A673 (cell line): Measurements from ENCODE around the gene CREB3L4.

Experiments used
- EZH2 ChIP-seq: fragments of 200-600 bp; sonication (generic); IDR thresholded peaks from 2 replicates; pipeline ENCODE4 v1.6.1; 2017; ENCODE audit warnings: borderline replicate concordance, low read depth, mild to moderate bottlenecking, mixed read lengths, antibody characterized with exemption, low read length; ENCODE audit not compliant: poor library complexity, severe bottlenecking
- TF ChIP-seq, protein P1 (sequence below): fragments of 300-800, 200-600 bp; sonication (generic); conservative IDR thresholded peaks from 2 replicates; pipeline ENCODE4 v1.5.1; 2017; ENCODE audit warnings: low read depth, mild to moderate bottlenecking, antibody characterized with exemption, low read length, moderate library complexity, mixed read lengths

DNA sequence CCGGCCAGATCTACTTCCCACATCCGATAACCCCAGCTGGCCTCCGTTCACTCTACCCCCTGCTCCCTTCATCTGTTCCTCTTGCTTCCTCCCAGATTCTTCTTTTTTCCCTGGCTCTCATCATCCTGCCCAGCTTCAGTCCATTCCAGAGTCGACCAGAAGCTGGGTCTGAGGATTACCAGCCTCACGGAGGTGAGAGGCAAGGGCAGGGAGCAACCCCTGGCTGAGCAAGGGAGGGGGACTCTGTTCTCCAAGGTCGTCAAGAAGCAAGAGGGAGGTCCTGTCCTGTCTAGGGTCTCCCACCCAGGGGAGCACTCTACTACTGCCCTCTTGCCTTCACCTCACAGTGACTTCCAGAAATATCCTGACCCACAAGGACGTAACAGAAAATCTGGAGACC, 5.8 kb downstream of the CREB3L4 start:
- TF ChIP-seq, protein P1, sequence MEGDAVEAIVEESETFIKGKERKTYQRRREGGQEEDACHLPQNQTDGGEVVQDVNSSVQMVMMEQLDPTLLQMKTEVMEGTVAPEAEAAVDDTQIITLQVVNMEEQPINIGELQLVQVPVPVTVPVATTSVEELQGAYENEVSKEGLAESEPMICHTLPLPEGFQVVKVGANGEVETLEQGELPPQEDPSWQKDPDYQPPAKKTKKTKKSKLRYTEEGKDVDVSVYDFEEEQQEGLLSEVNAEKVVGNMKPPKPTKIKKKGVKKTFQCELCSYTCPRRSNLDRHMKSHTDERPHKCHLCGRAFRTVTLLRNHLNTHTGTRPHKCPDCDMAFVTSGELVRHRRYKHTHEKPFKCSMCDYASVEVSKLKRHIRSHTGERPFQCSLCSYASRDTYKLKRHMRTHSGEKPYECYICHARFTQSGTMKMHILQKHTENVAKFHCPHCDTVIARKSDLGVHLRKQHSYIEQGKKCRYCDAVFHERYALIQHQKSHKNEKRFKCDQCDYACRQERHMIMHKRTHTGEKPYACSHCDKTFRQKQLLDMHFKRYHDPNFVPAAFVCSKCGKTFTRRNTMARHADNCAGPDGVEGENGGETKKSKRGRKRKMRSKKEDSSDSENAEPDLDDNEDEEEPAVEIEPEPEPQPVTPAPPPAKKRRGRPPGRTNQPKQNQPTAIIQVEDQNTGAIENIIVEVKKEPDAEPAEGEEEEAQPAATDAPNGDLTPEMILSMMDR = no peak
- TF ChIP-seq EZH2 = no peak
